Measurements from ENCODE around the gene SPAG8. TPM values are rescaled to one million over a fixed set of nuclear protein-coding genes. Genes with fewer than 3 reads are reported as not detected.

SPAG8 gene
- total RNA-seq: 1 to 10 TPM; 2.0 to 2.2 TPM

- Mint-ChIP-seq H3K4me3 (peak within 1 kb of the TSS; percentile 74), H3K27ac (peak within 1 kb of the TSS; percentile 92), H3K36me3 (ENCODE audit: low read depth) (peaks cover 7% of the 10 kb centered on the region), H3K27me3 (peaks cover 1% of the 10 kb centered on the region), H3K9me3 (no peaks in the 10 kb centered on the region), H3K4me1 (peaks cover 44% of the 10 kb centered on the region)
- peak; percentile 97 for DNase-seq
- POLR2A ChIA-PET: interaction anchor here (0.9 to 3.3 kb wide), 14 partner anchors 10 to 698 kb away, joined by 4 to 11 read pairs (median 4); partner anchors contain the start of genes CCDC107, CREB3, GBA2 and RGP1
- CTCF ChIA-PET: interaction anchor here (0.7 to 3.1 kb wide), 15 partner anchors 9 to 208 kb away, joined by 3 to 16 read pairs (median 4); partner anchors contain the start of gene ARHGEF39
Measured at GRCh38 chr9:35812025-35812602, at the start of gene SPAG8. Gene SPAG8, minus strand, starts transcription at chr9:35812262. Its CDS starts 115 bp downstream, at chr9:35812147.

- Mint-ChIP-seq H3K36me3 (ENCODE audit: low read depth) (no peaks in the 10 kb centered on the region), H3K4me1 (peaks cover 1% of the 10 kb centered on the region), H3K27me3 (peaks cover 12% of the 10 kb centered on the region), H3K9me3 (no peaks in the 10 kb centered on the region), H3K4me3 (no peak overlapping the region), H3K27ac (no peak overlapping the region)
- CTCF ChIA-PET: interaction anchor here (1.0 kb wide), 1 partner anchor 35 kb away, joined by 3 read pairs; no protein-coding TSS in a partner anchor
- DNase-seq: no peak
- POLR2A ChIA-PET: no interaction called here
Measured at GRCh38 chr9:35861161-35861897, 49.3 kb upstream of the SPAG8 start.

- Mint-ChIP-seq H3K27me3 (peaks cover 18% of the 10 kb centered on the region), H3K4me3 (no peak overlapping the region), H3K27ac (no peak overlapping the region), H3K4me1 (peaks cover 1% of the 10 kb centered on the region), H3K9me3 (no peaks in the 10 kb centered on the region), H3K36me3 (ENCODE audit: low read depth) (no peaks in the 10 kb centered on the region)
- no peak for DNase-seq
- CTCF ChIA-PET: no interaction called here
- POLR2A ChIA-PET: no interaction called here
Measured at GRCh38 chr9:35859990-35860339, 47.9 kb upstream of the SPAG8 start.

- peaks cover 18% of the 10 kb centered on the region for H3K27me3 Mint-ChIP-seq
- H3K27ac Mint-ChIP-seq: no peak overlapping the region
Measured at GRCh38 chr9:35859310-35859989, 47.4 kb upstream of the SPAG8 start.

GRCh38 chr9:35858458-35858857 lies 46.4 kb upstream of the SPAG8 start:
- CTCF ChIA-PET: interaction anchor here (0.8 to 1.8 kb wide), 2 partner anchors 32 to 88 kb away, joined by 3 to 5 read pairs; no protein-coding TSS in a partner anchor
- peaks cover 18% of the 10 kb centered on the region for H3K27me3 Mint-ChIP-seq
- DNase-seq: no peak
- POLR2A ChIA-PET: interaction anchor here (1.0 kb wide), 1 partner anchor 13 kb away, joined by 3 read pairs; no protein-coding TSS in a partner anchor
- no peak overlapping the region for H3K4me3 Mint-ChIP-seq
- no peaks in the 10 kb centered on the region for H3K36me3 Mint-ChIP-seq (ENCODE audit: low read depth)
- H3K27ac Mint-ChIP-seq: no peak overlapping the region
- peaks cover 1% of the 10 kb centered on the region for H3K4me1 Mint-ChIP-seq
- no peaks in the 10 kb centered on the region for H3K9me3 Mint-ChIP-seq

More at GRCh38 chr9:35859310-35859989, 47.4 kb upstream of the SPAG8 start:
- Mint-ChIP-seq H3K4me3 (no peak overlapping the region), H3K9me3 (no peaks in the 10 kb centered on the region), H3K4me1 (peaks cover 1% of the 10 kb centered on the region), H3K36me3 (ENCODE audit: low read depth) (no peaks in the 10 kb centered on the region)
- ChIA-PET POLR2A (no interaction called here), CTCF (no interaction called here)
- no peak for DNase-seq

- Mint-ChIP-seq H3K4me3 (no peak overlapping the region), H3K4me1 (peaks cover 1% of the 10 kb centered on the region), H3K9me3 (no peaks in the 10 kb centered on the region), H3K27ac (no peak overlapping the region), H3K27me3 (peaks cover 13% of the 10 kb centered on the region), H3K36me3 (ENCODE audit: low read depth) (no peaks in the 10 kb centered on the region)
- DNase-seq: no peak
- POLR2A ChIA-PET: no interaction called here
- CTCF ChIA-PET: interaction anchor here (0.6 to 1.8 kb wide), 3 partner anchors 30 to 180 kb away, joined by 3 to 5 read pairs (median 3); partner anchors contain the start of gene RECK
Measured at GRCh38 chr9:35856882-35857281, 44.8 kb upstream of the SPAG8 start.

GRCh38 chr9:35856206-35856605 lies 44.1 kb upstream of the SPAG8 start:
- no peak overlapping the region for H3K27ac Mint-ChIP-seq
- H3K36me3 Mint-ChIP-seq (ENCODE audit: low read depth): no peaks in the 10 kb centered on the region
- H3K4me1 Mint-ChIP-seq: peaks cover 1% of the 10 kb centered on the region
- no peak for DNase-seq
- POLR2A ChIA-PET: no interaction called here
- peaks cover 10% of the 10 kb centered on the region for H3K27me3 Mint-ChIP-seq
- H3K9me3 Mint-ChIP-seq: no peaks in the 10 kb centered on the region
- no peak overlapping the region for H3K4me3 Mint-ChIP-seq
- CTCF ChIA-PET: interaction anchor here (0.6 kb wide), 1 partner anchor 181 kb away, joined by 3 read pairs; the partner anchor contains the start of gene RECK

GRCh38 chr9:35854091-35854762 lies 42.2 kb upstream of the SPAG8 start:
- no peaks in the 10 kb centered on the region for H3K9me3 Mint-ChIP-seq

GRCh38 chr9:35852876-35853865 lies 41.1 kb upstream of the SPAG8 start:
- H3K4me1 Mint-ChIP-seq: peaks cover 2% of the 10 kb centered on the region
- H3K27ac Mint-ChIP-seq: no peak overlapping the region
- POLR2A ChIA-PET: no interaction called here
- no peaks in the 10 kb centered on the region for H3K36me3 Mint-ChIP-seq (ENCODE audit: low read depth)
- CTCF ChIA-PET: no interaction called here
- H3K4me3 Mint-ChIP-seq: no peak overlapping the region
- no peak for DNase-seq
- peaks cover 11% of the 10 kb centered on the region for H3K27me3 Mint-ChIP-seq
- no peaks in the 10 kb centered on the region for H3K9me3 Mint-ChIP-seq

More at GRCh38 chr9:35854091-35854762, 42.2 kb upstream of the SPAG8 start:
- POLR2A ChIA-PET: no interaction called here
- CTCF ChIA-PET: no interaction called here
- Mint-ChIP-seq H3K4me1 (peaks cover 1% of the 10 kb centered on the region), H3K27ac (no peak overlapping the region), H3K36me3 (ENCODE audit: low read depth) (no peaks in the 10 kb centered on the region), H3K4me3 (no peak overlapping the region), H3K27me3 (peaks cover 11% of the 10 kb centered on the region)
- no peak for DNase-seq

GRCh38 chr9:35852267-35852815 lies 40.3 kb upstream of the SPAG8 start:
- CTCF ChIA-PET: no interaction called here
- H3K27ac Mint-ChIP-seq: no peak overlapping the region
- no peaks in the 10 kb centered on the region for H3K9me3 Mint-ChIP-seq
- peaks cover 8% of the 10 kb centered on the region for H3K4me1 Mint-ChIP-seq
- no peaks in the 10 kb centered on the region for H3K36me3 Mint-ChIP-seq (ENCODE audit: low read depth)
- DNase-seq: no peak
- H3K4me3 Mint-ChIP-seq: no peak overlapping the region
- POLR2A ChIA-PET: no interaction called here
- H3K27me3 Mint-ChIP-seq: peaks cover 11% of the 10 kb centered on the region

GRCh38 chr9:35847792-35848572 lies 35.9 kb upstream of the SPAG8 start:
- Mint-ChIP-seq H3K9me3 (no peaks in the 10 kb centered on the region), H3K4me1 (peaks cover 27% of the 10 kb centered on the region), H3K4me3 (no peak overlapping the region), H3K36me3 (ENCODE audit: low read depth) (no peaks in the 10 kb centered on the region), H3K27ac (peak overlapping the region; percentile 12), H3K27me3 (peaks cover 2% of the 10 kb centered on the region)
- POLR2A ChIA-PET: interaction anchor here (1.2 kb wide), 1 partner anchor 11 kb away, joined by 3 read pairs; no protein-coding TSS in a partner anchor
- DNase-seq: no peak
- CTCF ChIA-PET: interaction anchor here (0.6 to 1.7 kb wide), 3 partner anchors 13 to 60 kb away, joined by 3 to 5 read pairs (median 3); no protein-coding TSS in a partner anchor

Data from activated CD4-positive, alpha-beta memory T cell treated with anti-CD3 and anti-CD28 coated beads, Interleukin-2, amount 10 ng/mL, durations not matched to agents 7 days and 5 days (primary cell).